GM21360 (cell line): ENCODE results near the gene TCL1B.

ENCODE experiments used
- ATAC-seq: cut with Tn5 transposase; IDR thresholded peaks from one replicate; pipeline ENCODE4 v1.9.1; 2021; ENCODE audit warnings: mild to moderate bottlenecking, moderate library complexity; ENCODE audit not compliant: unreplicated experiment

The TCL1B gene

GRCh38 chr14:95700221-95700976, 14.2 kb downstream of the TCL1B start:
- no peak for ATAC-seq

- no peak for ATAC-seq
Observed at GRCh38 chr14:95701846-95702221, 15.6 kb downstream of the TCL1B start.

- no peak for ATAC-seq
Observed at GRCh38 chr14:95703341-95703740, 17.1 kb downstream of the TCL1B start.

- ATAC-seq: no peak
Observed at GRCh38 chr14:95703805-95704204, 17.6 kb downstream of the TCL1B start.

- ATAC-seq: no peak
Observed at GRCh38 chr14:95705518-95705917, 19.3 kb downstream of the TCL1B start.

- ATAC-seq: no peak
Observed at GRCh38 chr14:95707327-95707726, 21.1 kb downstream of the TCL1B start.

GRCh38 chr14:95710106-95710505, 23.9 kb downstream of the TCL1B start:
- no peak for ATAC-seq

- ATAC-seq: no peak
Observed at GRCh38 chr14:95711476-95712176, 25.4 kb downstream of the TCL1B start.

- no peak for ATAC-seq
Observed at GRCh38 chr14:95712398-95712797, 26.2 kb downstream of the TCL1B start.

GRCh38 chr14:95713596-95714371, 27.6 kb downstream of the TCL1B start, which contains the start of gene TCL1A:
Gene TCL1A, minus strand, starts transcription at chr14:95714125. Its CDS starts 59 bp downstream, at chr14:95714066.
- peak; percentile 73 for ATAC-seq

GRCh38 chr14:95722525-95723190, 36.4 kb downstream of the TCL1B start:
- ATAC-seq: no peak

GRCh38 chr14:95725685-95726336, 39.6 kb downstream of the TCL1B start:
- peak; percentile 77 for ATAC-seq

- ATAC-seq: no peak
Observed at GRCh38 chr14:95727056-95727700, 41.0 kb downstream of the TCL1B start.

GRCh38 chr14:95729402-95730028, 43.3 kb downstream of the TCL1B start:
- peak; percentile 50 for ATAC-seq

GRCh38 chr14:95730126-95730525, 43.9 kb downstream of the TCL1B start:
- ATAC-seq: no peak

GRCh38 chr14:95733212-95733611, 47.0 kb downstream of the TCL1B start:
- ATAC-seq: no peak

GRCh38 chr14:95739356-95739755, 53.1 kb downstream of the TCL1B start:
- ATAC-seq: no peak

- no peak for ATAC-seq
Observed at GRCh38 chr14:95741038-95741490, 54.8 kb downstream of the TCL1B start.

- no peak for ATAC-seq
Observed at GRCh38 chr14:95741781-95742180, 55.6 kb downstream of the TCL1B start.
